Smooth muscle cell (in vitro differentiated cells): Measurements from ENCODE around the gene IRX6. TPM values are rescaled to one million over a fixed set of nuclear protein-coding genes. Genes with fewer than 3 reads are reported as not detected.

ENCODE experiments used
- DNase-seq: peaks from one replicate; lab custom pipeline; 2025; ENCODE audit not compliant: unreplicated experiment; lab: John Stamatoyannopoulos, UW
- H2AFZ ChIP-seq: fragments of 200-600 bp; sonication (generic); 2 replicates; pipeline ENCODE4 v1.6.0; 2016; ENCODE audit warnings: antibody characterized with exemption, low read depth, mild to moderate bottlenecking
- H3F3A ChIP-seq: fragments of 200-600 bp; sonication (generic); 2 replicates; pipeline ENCODE4 v1.6.0; 2017; ENCODE audit warnings: antibody characterized with exemption, low read depth
- H3K27ac ChIP-seq: fragments of 200-600 bp; sonication (generic); 2 replicates; pipeline ENCODE4 v1.5.1; 2016; ENCODE audit warnings: low read depth, mild to moderate bottlenecking
- H3K27me3 ChIP-seq: fragments of 200-600 bp; sonication (generic); 2 replicates; pipeline ENCODE4 v1.6.1; 2016; ENCODE audit warnings: low read depth, mild to moderate bottlenecking
- H3K36me3 ChIP-seq: fragments of 200-600 bp; sonication (generic); 2 replicates; pipeline ENCODE4 v1.5.1; 2016; ENCODE audit warnings: low read depth
- H3K4me1 ChIP-seq: fragments of 200-600 bp; sonication (generic); 2 replicates; pipeline ENCODE4 v1.5.1; 2016; ENCODE audit warnings: low read depth
- H3K4me2 ChIP-seq: fragments of 200-600 bp; sonication (generic); 2 replicates; pipeline ENCODE4 v1.6.0; 2016; ENCODE audit warnings: mild to moderate bottlenecking
- H3K4me3 ChIP-seq: fragments of 200-600 bp; sonication (generic); 2 replicates; pipeline ENCODE4 v1.5.1; 2016; ENCODE audit warnings: mild to moderate bottlenecking
- H3K79me2 ChIP-seq: fragments of 200-600 bp; sonication (generic); 2 replicates; pipeline ENCODE4 v1.6.0; 2016; ENCODE audit warnings: low read depth, mild to moderate bottlenecking
- H3K9ac ChIP-seq: fragments of 200-600 bp; sonication (generic); 2 replicates; pipeline ENCODE4 v1.6.0; 2016; ENCODE audit warnings: low read depth
- H3K9me3 ChIP-seq: fragments of 200-600 bp; sonication (generic); replicated peaks from 2 replicates; pipeline ENCODE4 v1.5.1; 2016; ENCODE audit warnings: low read depth
- H4K20me1 ChIP-seq: fragments of 200-600 bp; sonication (generic); 2 replicates; pipeline ENCODE4 v1.6.0; 2016; ENCODE audit warnings: low read depth
- CTCF ChIP-seq: fragments of 200-600 bp; sonication (generic); IDR thresholded peaks from 2 replicates; pipeline ENCODE4 v1.5.1; 2017; ENCODE audit warnings: borderline replicate concordance, mild to moderate bottlenecking, antibody characterized with exemption; ENCODE audit not compliant: insufficient read depth, poor library complexity, severe bottlenecking
- WGBS: methylation state at CpG from one replicate; pipeline ENCODE4 v1.1.7; 2016; ENCODE audit warnings: low lambda C conversion rate; 5-methylcytosine and 5-hydroxymethylcytosine counted together
- polyA plus RNA-seq: library from polyadenylated mRNA; unstranded; fragments of >200 nt; fragmentation: Nextera tagmentation; extraction: Ambion mirVana; gene quantifications from 2 replicates; pipeline ENCODE4 v1.2.1, GENCODE V29; 2016
- total RNA-seq: library from RNA; depleted of rRNA; stranded (reverse); fragments of >200 nt; gene quantifications from 2 replicates; pipeline ENCODE4 v1.2.3, GENCODE V29; 2014

IRX6 gene
- total and polyA plus RNA-seq, 2 experiments from 2014 or later, result not detected

GRCh38 chr16:55297062-55297909 is 26.7 kb upstream of the IRX6 start:
- H3K27me3 ChIP-seq, result peaks cover 9% of the 10 kb centered on the region
- H3K4me1 ChIP-seq, result peaks cover 8% of the 10 kb centered on the region
- no peaks in the 10 kb centered on the region for H3K36me3 ChIP-seq
- H3K4me2 ChIP-seq, result no peak overlapping the region
- H3K79me2 ChIP-seq, result no peaks in the 10 kb centered on the region
- TF ChIP-seq CTCF, result no peak
- WGBS, result 82% methylated on average over 10 of the region's 10 CpGs
- no peaks in the 10 kb centered on the region for H3K9me3 ChIP-seq
- no peaks in the 10 kb centered on the region for H3F3A ChIP-seq
- no peak overlapping the region for H3K9ac ChIP-seq
- DNase-seq, result no peak
- no peaks in the 10 kb centered on the region for H4K20me1 ChIP-seq
- no peak overlapping the region for H3K4me3 ChIP-seq
- no peak overlapping the region for H2AFZ ChIP-seq
- no peak overlapping the region for H3K27ac ChIP-seq

- DNase-seq, result no peak
These were observed 26.0 kb upstream of the IRX6 start for GRCh38 chr16:55297910-55298479.

GRCh38 chr16:55301385-55302008 is 22.5 kb upstream of the IRX6 start:
- Histone ChIP-seq H3K9ac (no peak overlapping the region), H3K27ac (no peak overlapping the region), H3K4me2 (no peak overlapping the region), H4K20me1 (no peaks in the 10 kb centered on the region), H3K4me3 (no peak overlapping the region), H3F3A (no peaks in the 10 kb centered on the region), H3K27me3 (peaks cover 24% of the 10 kb centered on the region), H2AFZ (no peak overlapping the region), H3K79me2 (no peaks in the 10 kb centered on the region), H3K36me3 (no peaks in the 10 kb centered on the region), H3K9me3 (no peaks in the 10 kb centered on the region), H3K4me1 (no peaks in the 10 kb centered on the region)
- no peak for DNase-seq
- 60% methylated on average over 11 of the region's 11 CpGs for WGBS
- no peak for TF ChIP-seq CTCF

More at GRCh38 chr16:55297910-55298479, 26.0 kb upstream of the IRX6 start:
- H3K4me3 ChIP-seq, result no peak overlapping the region
- H3K27me3 ChIP-seq, result peaks cover 9% of the 10 kb centered on the region
- TF ChIP-seq CTCF, result no peak
- no peaks in the 10 kb centered on the region for H3F3A ChIP-seq
- no peaks in the 10 kb centered on the region for H4K20me1 ChIP-seq
- no peaks in the 10 kb centered on the region for H3K79me2 ChIP-seq
- no peak overlapping the region for H3K4me2 ChIP-seq
- H3K4me1 ChIP-seq, result peaks cover 8% of the 10 kb centered on the region
- WGBS, result 0% methylated on average over 1 of the region's 1 CpG
- no peaks in the 10 kb centered on the region for H3K36me3 ChIP-seq
- H3K9ac ChIP-seq, result no peak overlapping the region
- no peak overlapping the region for H3K27ac ChIP-seq
- no peak overlapping the region for H2AFZ ChIP-seq
- H3K9me3 ChIP-seq, result no peaks in the 10 kb centered on the region
